ENCODE data around the gene ZNHIT2.
A peak's percentile ranks its signal among the peaks of the same experiment; 100 is the strongest.

The ZNHIT2 gene

DNA sequence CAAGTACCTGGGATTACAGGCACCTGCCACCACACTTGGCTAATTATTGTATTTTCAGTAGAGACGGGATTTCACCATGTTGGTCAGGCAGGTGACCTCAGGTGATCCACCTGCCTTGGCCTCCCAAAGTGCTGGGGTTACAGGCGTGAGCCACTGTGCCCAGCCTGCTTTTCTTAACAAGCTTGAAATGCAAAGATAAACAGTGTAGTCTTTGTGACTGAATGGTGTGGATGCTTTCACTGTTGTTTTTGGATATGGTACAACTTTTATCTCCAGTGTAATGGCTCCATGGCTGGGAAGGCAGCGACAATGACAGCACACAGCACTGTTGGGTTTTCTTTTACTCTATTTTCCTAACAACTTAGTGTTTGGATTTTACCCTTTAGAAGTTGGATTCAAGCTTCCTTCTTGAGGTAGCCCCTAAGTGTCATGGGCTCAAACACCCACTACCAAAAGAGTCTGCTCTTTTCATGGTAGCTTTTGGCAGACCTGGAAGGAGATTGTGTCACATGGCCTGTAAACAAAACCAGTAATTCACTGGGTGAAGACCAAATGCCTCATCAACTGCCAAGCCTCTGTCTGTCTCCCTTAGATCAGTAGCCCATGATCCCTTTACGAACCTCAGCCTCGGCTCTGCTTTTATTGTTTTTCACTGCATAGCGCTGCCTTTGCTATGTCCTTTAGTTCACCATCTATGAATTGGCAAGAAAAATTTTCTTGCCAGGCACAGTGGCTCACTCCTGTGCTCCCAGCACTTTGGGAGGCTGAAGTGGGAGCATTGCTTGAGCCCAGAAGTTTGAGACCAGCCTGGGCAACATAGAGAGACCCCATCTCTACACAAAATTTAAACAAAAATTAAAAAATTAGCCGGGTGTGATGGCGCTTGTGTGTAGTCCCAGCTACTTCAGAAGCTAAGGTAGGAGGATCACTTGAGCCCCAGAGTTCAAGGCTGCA lies 15.1 kb downstream of the ZNHIT2 start:
- FAIRE-seq = no peak

DNA sequence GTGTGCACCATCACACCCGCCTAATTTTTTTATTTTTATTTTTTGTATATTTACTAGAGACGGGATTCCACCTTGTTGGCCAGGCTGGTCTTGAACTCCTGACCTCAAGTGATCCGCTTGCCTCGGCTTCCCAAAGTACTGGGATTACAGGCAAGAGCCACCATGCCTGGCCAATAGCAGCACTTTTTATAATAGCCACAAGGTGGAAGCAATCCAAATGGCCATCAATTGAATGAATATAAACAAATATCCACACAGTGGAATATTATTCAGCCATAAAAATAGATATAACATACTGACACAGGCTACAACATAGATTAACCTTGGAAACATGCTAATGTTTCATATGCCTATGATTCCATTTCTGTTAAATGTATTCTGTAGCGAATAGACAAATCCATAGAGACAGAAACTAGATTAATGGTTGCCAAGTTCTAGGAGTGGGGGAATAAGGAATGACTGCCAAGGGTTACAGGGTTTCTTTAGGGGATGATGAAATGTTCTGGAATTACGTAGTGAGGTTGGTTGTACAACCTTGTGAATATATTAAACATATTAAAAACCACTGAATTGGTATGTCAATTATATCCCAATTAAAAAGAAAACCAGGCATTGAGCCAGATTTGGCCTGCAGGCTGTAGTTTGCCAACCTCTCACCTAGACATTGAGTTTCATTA lies 16.7 kb downstream of the ZNHIT2 start:
- no peak for FAIRE-seq

DNA sequence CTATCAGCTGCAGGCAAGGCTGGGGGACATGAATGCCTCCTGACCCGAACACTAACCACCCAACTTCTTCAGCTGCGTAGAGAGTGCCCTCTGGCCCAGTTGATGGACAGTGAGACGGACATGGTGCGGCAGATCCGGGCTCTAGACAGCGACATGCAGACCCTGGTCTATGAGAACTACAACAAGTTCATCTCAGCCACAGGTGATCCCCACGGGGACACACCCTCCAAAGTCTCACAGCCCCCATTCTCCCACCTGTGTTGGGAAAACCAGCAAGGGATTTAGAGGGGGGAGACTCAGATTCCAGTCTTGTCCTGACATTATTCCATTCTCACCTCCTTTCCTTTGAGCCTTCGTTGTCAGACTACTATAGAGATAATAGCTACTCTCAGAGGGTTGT lies 20.6 kb downstream of the ZNHIT2 start:
- FAIRE-seq = no peak

DNA sequence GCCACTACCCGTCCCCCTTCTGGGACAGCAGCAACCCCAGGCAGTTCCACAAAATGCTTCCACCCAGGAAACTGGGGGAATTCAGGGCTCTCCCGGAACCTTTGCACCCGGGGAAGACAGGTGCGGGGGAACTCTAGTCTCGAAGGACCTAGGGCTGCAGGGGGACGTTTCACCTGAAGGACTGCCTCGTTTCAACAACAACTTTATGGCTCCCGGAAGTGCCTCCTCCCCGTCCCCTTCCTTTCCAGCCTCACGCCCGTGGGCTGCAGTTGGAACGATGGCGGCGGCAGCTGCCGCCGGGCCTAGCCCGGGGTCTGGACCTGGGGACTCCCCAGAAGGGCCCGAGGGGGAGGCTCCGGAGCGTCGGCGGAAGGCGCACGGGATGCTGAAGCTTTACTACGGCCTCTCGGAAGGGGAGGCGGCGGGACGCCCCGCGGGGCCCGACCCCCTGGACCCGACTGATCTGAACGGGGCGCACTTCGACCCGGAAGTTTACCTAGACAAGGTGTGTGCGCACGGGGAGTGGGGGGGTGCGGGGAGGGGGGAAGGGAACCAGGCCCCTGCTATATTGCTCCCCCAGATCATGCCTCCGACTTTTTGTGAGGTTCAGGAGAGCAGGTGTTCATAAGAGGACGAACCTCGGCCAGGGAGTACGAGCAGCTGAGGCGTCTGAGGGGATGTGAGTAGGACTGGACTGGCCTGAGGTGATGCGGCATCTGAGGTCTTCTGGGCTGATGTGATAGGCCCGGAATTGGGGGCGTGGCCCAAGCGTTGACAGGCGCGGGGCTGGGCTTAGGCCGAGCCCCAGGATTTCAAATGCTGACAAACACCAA lies 21.3 kb downstream of the ZNHIT2 start, which contains the start of gene VPS51:
VPS51 (plus strand) TSS at position 241 of the 833 bp plus-strand sequence; CDS start at position 278, 37 bp downstream.
- peak; percentile 23 for FAIRE-seq

DNA sequence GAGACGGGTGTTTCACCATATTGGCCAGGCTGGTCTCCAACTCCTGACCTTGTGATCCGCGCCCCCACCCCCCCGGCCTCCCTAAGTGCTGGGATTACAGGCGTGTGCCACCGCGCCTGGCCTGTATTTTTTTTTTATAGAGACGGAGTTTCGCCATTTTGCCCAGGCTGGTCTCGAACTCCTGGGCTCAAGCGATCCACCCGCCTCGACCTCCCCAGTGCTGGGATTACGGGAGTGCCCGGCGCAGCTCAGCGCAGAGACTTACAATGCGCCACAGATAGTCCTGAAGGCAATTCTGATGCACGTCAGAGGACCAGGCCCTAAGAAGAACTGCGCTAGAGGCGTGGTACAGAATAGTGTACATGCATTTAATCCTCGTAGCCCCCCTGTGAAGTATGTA lies 22.1 kb downstream of the ZNHIT2 start:
- no peak for FAIRE-seq

DNA sequence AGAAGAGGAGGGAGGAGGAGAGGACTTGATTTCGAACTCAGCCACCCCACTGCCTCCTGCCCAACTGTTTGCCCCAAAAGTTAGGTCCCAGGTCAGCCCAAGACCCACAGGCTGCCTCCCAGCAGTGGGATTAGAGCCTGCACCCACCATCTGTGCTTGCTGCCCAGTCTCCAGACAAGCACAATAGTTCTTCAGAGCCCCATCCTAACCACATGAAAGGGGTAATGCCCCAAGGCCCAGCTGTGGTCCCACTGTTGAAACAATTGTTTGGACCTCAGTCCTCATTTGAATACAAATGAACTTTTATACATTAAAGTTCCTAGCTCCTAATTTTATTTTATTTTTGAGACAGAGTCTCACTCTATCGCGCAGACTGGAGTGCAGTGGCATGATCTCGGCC lies 26.9 kb downstream of the ZNHIT2 start:
- no peak for FAIRE-seq

DNA sequence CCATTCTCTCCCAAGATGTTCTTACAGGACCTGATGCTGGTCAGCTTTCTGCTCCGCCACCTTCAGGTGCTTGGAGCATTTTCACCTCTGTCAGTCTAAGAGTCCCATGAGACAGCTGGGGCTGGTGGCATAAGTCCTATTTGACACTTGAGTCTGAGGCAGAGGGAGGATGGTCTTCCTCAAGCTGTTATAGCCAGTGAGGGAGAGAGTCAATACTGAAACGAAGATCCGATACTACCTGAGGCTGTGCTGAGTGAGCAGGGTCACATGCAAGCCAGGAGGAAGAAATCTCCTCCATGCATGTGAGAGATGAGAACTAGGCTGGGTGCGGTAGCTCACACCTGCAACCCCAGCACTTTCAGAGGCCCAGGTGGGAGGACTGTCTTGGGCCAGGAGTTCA lies 27.9 kb downstream of the ZNHIT2 start:
- FAIRE-seq = no peak

DNA sequence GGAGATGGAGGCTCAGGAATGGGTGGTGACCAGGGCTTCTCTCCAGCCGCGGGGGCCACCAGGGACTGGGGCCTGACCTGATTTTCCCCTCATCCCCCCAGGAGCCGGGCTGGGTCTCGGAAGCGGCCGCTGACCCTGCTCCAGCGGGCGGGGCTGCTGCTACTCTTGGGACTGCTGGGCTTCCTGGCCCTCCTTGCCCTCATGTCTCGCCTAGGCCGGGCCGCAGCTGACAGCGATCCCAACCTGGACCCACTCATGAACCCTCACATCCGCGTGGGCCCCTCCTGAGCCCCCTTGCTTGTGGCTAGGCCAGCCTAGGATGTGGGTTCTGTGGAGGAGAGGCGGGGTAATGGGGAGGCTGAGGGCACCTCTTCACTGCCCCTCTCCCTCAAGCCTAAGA lies 29.7 kb downstream of the ZNHIT2 start:
- no peak for FAIRE-seq

DNA sequence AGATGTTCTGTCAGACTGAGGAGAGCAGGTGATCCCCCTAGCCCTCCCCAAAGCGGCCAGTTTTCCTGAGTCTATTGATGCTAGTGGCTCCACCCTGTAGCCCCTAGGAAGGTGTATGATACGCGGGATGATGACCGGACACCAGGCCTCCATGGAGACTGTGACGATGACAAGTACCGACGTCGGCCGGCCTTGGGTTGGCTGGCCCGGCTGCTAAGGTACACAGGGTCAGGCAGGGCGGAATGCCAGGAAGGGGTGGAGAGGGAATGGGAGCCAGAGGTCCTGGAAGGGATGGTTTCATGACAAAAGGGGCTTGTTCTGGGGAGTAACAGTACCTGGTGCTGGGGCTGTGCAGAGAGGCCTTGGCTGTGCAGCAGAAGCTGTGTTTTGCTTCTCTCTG lies 30.3 kb downstream of the ZNHIT2 start:
- no peak for FAIRE-seq

DNA sequence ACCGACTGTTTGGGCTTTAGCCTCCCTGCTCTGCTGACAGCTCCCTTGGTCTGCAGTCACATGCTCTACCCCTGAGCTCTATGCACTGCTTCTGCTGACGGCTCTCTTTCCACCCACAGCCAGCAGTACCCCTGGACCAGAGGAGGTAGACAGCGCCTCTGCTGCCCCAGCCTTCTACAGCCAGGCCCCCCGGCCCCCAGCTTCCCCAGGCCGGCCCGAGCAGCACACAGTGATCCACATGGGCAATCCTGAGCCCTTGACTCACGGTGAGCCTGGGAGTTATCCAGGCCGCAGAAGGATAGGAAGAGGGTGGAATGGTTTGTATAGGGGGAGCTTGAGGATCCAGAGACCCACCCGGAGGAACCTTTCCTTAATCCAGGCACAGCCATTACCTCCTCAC lies 30.7 kb downstream of the ZNHIT2 start:
- FAIRE-seq = no peak

DNA sequence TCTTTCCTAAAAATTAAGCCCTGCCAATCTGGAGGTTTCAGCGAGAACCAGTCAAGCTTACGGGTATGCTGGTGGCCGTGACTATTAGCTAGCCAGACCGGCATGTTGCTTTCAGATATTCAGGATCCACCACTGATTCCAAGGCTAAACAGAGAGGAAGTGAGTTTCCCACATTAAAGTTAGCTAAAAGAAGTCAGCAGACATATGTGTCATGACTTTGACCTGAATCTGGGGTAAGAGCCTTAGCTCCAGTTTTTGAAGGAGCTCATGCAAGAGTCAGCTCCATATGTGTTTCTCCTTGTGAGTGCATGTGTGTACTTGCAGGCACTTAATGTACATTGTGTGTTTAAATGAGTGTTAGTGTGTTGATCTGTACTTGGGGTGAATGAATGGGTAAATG lies 32.1 kb downstream of the ZNHIT2 start:
- no peak for FAIRE-seq

DNA sequence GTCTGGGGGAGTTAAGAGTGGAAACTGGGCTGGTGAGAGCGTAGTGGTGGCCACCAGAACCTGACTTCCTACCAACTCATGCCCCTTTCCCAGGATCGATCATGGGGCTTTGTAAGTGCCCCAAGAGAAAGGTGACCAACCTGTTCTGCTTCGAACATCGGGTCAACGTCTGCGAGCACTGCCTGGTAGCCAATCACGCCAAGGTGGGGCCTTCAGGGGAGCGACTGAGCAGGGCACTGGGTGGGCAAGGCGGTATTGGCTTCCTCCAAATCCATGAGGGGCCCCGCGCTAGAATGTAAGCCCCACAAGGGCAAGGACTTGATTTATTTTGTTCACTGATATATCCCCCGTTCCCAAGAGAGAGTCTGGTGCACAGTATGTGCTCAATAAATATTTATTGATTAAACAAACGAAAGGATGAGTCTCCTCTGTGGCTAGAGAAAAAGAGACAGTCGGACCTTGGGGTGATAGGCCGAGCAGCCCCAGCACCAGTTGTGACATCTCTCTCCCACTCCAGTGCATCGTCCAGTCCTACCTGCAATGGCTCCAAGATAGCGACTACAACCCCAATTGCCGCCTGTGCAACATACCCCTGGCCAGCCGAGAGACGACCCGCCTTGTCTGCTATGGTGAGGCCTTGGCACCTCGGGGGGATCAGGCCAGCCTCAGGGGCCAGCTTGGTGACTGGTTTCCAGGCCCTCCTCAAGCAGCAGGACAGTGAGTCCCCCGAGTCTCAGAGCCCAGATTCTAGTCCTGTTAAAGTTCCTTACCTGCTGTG lies 32.7 kb downstream of the ZNHIT2 start:
- FAIRE-seq = no peak

DNA sequence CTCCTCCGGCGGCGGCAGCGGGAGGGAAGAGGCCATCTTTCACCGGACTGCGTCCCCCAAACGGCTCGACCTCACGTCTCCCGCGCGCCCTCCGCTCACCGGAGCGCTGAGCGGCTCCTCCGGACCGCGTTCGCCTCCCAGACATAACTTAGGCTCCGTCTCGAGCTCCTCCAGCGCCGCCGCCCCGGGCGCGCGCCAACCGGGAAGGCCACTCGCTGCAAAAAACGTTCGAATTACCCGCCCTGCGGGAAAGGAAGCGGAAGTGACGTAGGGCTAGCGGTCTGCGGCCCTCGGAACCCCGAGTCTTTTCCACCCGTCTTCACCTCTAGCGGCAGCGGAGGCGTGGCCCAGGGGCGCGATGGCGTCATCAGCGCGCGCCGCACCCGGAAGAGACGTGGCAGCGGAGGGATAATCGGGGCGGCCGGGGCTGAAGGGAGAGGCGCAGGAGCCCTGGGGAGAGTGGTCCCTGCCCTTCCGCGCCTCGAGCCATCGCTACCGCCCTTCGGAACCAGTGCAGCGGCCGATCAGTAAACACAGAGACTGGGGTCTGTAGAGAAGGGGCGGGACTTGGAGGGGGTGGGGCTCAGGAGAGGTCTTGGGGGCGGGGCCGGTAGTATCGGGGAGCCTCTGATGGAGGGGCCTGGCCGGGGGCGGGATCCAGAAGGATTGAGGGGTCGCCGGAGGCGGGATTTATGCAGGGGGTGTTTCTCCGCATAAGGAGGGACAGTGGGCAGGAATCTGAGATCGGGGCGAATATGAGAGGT lies 33.5 kb downstream of the ZNHIT2 start, which contains the start of the genes CDCA5 and ZFPL1:
CDCA5 (minus strand) TSS at position 207 of the 764 bp plus-strand sequence; CDS start at position 145, 62 bp downstream.
ZFPL1 (plus strand) TSS at position 389 of the 764 bp plus-strand sequence. CDS start 477 bp downstream, outside the sequence.
- FAIRE-seq = peak; percentile 82

DNA sequence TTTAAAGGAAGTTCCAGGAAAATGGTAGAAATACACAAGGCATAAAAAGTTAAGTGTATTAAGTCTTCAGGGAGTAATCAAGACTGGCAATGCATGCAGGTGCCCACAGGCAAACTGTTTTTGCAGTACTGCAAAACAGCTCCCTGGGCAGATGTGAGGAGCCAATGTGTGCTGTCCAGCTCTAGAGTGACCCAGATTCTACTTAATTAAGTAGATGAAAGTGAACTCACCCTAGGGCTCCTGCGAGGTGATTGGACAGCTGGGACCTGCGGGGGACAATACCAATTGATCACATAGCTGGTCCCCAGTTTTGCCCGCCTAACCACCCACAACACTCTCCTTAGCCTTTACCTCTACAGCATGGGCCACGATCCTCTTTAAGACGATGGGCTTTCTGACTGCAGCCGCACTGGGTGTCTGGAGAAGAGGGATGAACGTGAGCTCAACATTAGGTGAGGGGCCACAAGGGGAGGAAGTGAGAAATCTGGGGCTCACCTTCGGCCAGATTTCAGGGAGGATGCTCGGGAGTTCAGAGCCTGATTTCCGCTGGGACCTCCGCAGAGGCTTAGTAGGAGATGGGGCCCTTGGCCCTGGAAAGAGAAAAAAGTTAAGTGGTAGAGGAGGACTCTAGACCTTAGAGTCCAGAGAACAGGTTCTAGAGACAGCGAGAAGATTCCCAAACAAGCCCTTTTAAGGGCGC lies 34.2 kb downstream of the ZNHIT2 start:
- no peak for FAIRE-seq

DNA sequence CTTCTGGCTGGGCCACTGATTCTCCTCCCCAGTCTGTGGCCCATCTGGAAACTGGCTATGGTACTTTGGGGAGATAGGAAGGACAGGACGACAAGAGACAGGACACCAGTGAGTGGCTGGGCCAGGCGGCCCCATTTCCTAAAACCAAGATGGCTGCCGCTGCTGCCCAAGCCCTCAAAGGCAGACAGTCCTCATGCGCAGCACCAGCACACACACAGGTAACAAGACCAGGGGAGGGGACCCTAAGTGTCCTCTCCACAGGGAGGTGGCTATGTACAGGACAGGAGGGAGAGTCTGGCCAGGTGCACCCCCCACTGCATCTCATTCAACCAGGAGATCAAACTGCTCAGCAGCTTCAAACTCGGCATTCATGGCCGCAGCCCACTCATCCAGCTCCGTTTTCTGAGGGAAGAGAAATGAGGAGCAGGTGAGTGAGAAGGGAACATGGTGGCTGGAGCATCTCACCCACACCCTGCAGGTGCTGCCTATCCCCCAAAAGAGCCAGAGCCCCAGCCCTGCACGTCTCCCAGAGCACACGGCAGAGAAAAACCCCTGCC lies 38.6 kb downstream of the ZNHIT2 start:
- FAIRE-seq = no peak

DNA sequence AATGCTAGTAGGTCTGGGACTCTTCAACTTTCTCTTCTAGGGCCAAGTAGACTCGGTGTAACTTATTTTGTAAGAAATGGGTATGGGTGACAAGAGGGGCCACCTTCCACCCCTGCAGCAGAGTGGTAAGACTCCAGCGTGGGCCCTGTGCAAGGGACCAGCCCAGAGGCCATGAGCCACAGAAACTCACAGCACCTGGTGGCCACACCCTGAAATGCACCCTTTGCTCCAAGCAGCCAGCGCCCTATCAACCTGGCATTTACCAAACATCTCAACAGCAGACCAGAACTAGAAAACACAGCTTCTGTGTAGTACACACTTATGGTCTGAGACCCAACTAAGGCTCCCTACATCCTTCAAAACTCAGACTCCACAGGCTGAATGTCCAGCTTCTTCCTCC lies 39.4 kb downstream of the ZNHIT2 start:
- FAIRE-seq = no peak

DNA sequence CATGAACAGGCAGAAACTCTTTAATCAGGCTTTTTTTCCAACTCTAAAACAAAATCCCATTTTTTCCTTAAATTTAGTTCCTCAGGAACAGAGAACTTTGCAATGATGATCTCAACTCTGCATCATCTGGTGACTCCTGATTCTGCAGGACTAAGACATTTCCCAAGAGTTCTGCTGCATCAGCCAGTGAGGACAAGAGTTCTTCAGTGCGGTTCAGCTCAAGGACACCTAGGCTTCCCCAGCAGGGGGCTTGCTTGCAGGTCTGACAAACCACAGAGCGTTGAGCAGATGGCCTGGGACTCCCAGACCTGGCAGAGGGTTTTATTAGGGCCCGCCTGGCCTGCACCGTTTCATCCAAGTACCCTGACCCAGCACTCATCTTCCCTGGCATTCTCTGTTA lies 40.0 kb downstream of the ZNHIT2 start:
- no peak for FAIRE-seq

DNA sequence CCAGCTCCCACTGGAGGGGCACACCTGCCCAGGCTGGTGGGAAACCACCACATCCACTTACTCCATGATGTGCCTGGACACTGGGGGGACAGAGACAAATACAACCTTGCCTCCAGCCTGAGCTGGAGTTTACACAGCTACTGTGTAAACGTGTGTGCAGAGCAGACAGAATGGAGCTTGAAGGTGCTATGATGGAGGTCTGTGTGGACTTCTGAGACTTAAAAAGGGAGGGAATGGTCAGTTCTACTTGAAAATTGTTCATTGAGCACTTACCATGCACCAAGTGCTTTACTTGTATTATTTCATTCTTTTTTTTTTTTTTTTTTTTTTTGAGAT lies 44.9 kb downstream of the ZNHIT2 start:
- FAIRE-seq = no peak

DNA sequence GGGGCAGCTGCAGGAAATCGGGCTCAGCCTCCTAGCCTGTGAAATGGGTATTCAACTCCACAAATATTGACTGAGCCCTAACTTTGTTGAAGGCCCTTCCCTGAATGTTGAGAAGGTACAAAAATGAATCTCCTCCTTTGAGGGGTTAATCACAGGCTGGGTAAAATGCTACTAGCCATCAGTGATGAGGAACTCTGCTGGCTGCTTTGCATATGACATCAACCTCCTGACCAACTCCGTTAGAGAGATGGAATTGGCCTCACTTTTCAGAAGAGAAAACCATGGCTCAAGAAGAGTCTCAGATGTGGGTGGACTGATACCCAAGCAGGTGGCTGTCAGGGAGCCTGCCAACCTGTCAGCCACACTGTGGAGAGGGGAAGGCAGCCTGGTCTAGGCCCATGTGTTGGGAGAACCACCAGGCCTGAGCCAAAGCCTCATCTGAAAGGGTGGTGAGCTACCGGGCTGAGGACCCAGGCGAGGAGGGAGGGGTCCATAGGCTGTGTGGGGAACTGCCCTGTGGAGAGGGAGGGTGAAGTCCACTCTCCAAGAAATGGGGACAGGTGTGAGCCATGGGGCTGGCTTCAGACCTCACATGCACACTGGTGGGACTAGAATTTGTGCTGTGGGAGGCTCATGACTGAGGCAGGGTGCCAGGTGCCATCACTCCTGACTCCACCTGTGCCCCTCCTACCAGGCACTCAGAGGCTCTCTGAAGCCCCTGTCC lies 45.4 kb downstream of the ZNHIT2 start:
- no peak for FAIRE-seq

DNA sequence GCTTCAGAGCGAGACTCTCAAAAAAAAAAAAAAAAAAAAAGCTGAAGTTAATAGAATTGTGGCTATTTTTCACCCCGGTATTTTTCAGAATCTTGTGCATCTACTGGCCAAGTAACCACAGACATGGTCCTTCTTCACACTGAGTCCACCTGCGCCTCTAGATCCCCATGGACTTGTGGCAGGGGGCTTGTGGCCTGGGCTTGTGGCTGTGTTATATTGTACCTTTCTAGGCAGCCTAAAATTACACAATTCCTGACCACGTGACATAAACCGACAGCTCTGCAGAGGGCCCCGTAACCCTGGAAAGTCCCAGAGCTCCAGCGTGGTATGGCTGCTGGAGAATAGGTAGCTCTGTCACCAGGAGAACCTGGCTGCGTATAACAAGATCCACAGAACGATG lies 48.3 kb downstream of the ZNHIT2 start:
- FAIRE-seq = no peak
